PC-9 (cell line): ENCODE measurements around the gene HACE1. TPM values are rescaled to one million over a fixed set of nuclear protein-coding genes. Genes with fewer than 3 reads are reported as not detected.
"Not testable (repeated sequence)": the region's sequence is repeated elsewhere in the genome, so short reads cannot be mapped to it uniquely, and the experiment has no call there.

Experiments
- BruUV-seq: library from RNA; stranded (reverse); fragments of 400-500 nt; replicated peaks from 2 replicates; lab custom pipeline; 2021; lab: Mats Ljungman, UMichigan
- CTCF ChIA-PET: fragments of 300-600 bp; sonication (Branson Sonifier 250); formaldehyde crosslinking; loops from one replicate; lab custom pipeline; 2022; ENCODE audit warnings: antibody characterized with exemption; lab: Charles Lee
- POLR2A ChIA-PET: fragments of 300-600 bp; sonication (Branson Sonifier 250); formaldehyde crosslinking; loops from one replicate; lab custom pipeline; 2022; ENCODE audit warnings: antibody characterized with exemption; ENCODE audit not compliant: unreplicated experiment; lab: Charles Lee
- DNase-seq, 2 experiments: peaks; one replicate each; pipeline versions ENCODE4 v3.0.0 to v3.0.0-alpha.2; 2015 to 2022; ENCODE audit warnings: mixed read lengths in 1 of 2
- H2AFZ ChIP-seq: fragments of 200-600 bp; sonication (generic); 2 replicates; pipeline ENCODE4 v1.8.1; 2017; ENCODE audit warnings: antibody characterized with exemption
- H3F3A ChIP-seq: fragments of 200-600 bp; sonication (generic); 2 replicates; pipeline ENCODE4 v1.8.1; 2017; ENCODE audit warnings: antibody characterized with exemption, mild to moderate bottlenecking, low read depth; ENCODE audit not compliant: insufficient read depth
- H3K27ac ChIP-seq: fragments of 200-600 bp; sonication (generic); 2 replicates; pipeline ENCODE4 v1.6.1; 2016; ENCODE audit warnings: mixed run types
- H3K27me3 ChIP-seq: fragments of 200-600 bp; sonication (generic); 2 replicates; pipeline ENCODE4 v1.6.1; 2016; ENCODE audit warnings: low read depth, mixed run types; ENCODE audit not compliant: insufficient read depth
- H3K36me3 ChIP-seq: fragments of 200-600 bp; sonication (generic); 2 replicates; pipeline ENCODE4 v1.6.1; 2016; ENCODE audit warnings: low read depth, mixed run types
- H3K4me1 ChIP-seq: fragments of 200-600 bp; sonication (generic); replicated peaks from 2 replicates; pipeline ENCODE4 v1.6.1; 2016; ENCODE audit warnings: mixed run types; ENCODE audit not compliant: insufficient read depth
- H3K4me2 ChIP-seq: fragments of 200-600 bp; sonication (generic); 2 replicates; pipeline ENCODE4 v1.6.1; 2017; ENCODE audit warnings: mixed run types
- H3K4me3 ChIP-seq: fragments of 200-600 bp; sonication (generic); 2 replicates; pipeline ENCODE4 v1.6.1; 2016; ENCODE audit warnings: mixed run types
- H3K79me2 ChIP-seq: fragments of 200-600 bp; sonication (generic); 2 replicates; pipeline ENCODE4 v1.6.1; 2017; ENCODE audit warnings: low read depth, mixed run types
- H3K9me2 ChIP-seq: fragments of 200-600 bp; sonication (generic); 2 replicates; pipeline ENCODE4 v1.8.1; 2017; ENCODE audit warnings: mild to moderate bottlenecking; ENCODE audit not compliant: insufficient read depth
- H3K9me3 ChIP-seq: fragments of 200-600 bp; sonication (generic); 2 replicates; pipeline ENCODE4 v1.8.1; 2016; ENCODE audit warnings: low read depth; ENCODE audit not compliant: insufficient read depth
- H4K20me1 ChIP-seq: fragments of 200-600 bp; sonication (generic); 2 replicates; pipeline ENCODE4 v1.8.1; 2017; ENCODE audit not compliant: insufficient read depth
- CTCF ChIP-seq: fragments of 200-600 bp; sonication (generic); conservative IDR thresholded peaks from 2 replicates; pipeline ENCODE4 v1.6.1; 2017; ENCODE audit warnings: mixed run types, antibody characterized with exemption, mild to moderate bottlenecking, moderate library complexity
- EZH2 ChIP-seq: fragments of 200-600 bp; sonication (generic); IDR thresholded peaks from 2 replicates; pipeline ENCODE4 v1.8.0; 2017; ENCODE audit warnings: antibody characterized with exemption, low read depth
- intact Hi-C: fragments of 100-400 bp; cut with micrococcal nuclease; formaldehyde crosslinking; loops from one replicate; pipeline ENCODE4 v1.10.0; 2022; ENCODE audit not compliant: unreplicated experiment
- total RNA-seq: library from RNA; stranded (reverse); gene quantifications from 2 replicates; pipeline ENCODE4 v1.2.3, GENCODE V29; 2021

HACE1 gene
- total RNA-seq, 1 experiment from 2014 or later, result 12.4 TPM

- no peaks in the 10 kb centered on the region for H3K4me1 ChIP-seq
- no peak for DNase-seq
- POLR2A ChIA-PET, result no interaction called here
- H3K9me3 ChIP-seq, result no peaks in the 10 kb centered on the region
- H3K27me3 ChIP-seq, result no peaks in the 10 kb centered on the region
- H3K36me3 ChIP-seq, result no peaks in the 10 kb centered on the region
- intact Hi-C loops, result no loop called here
- H3K9me2 ChIP-seq, result no peaks in the 10 kb centered on the region
- BruUV-seq, result no TSS peak
- CTCF ChIA-PET, result no interaction called here
- H4K20me1 ChIP-seq, result no peaks in the 10 kb centered on the region
- H3K4me2 ChIP-seq, result no peak overlapping the region
- no peaks in the 10 kb centered on the region for H3K79me2 ChIP-seq
- TF ChIP-seq EZH2 (no peak), CTCF (no peak)
- no peak overlapping the region for H2AFZ ChIP-seq
- H3K4me3 ChIP-seq, result no peak overlapping the region
- H3F3A ChIP-seq, result no peaks in the 10 kb centered on the region; the same call in 1 of the 2 replicates
- no peak overlapping the region for H3K27ac ChIP-seq
Measured at GRCh38 chr6:104829183-104829958, 30.3 kb downstream of the HACE1 start.

GRCh38 chr6:104828478-104828877 is 31.2 kb downstream of the HACE1 start:
- Histone ChIP-seq H3K9me2 (no peaks in the 10 kb centered on the region), H3F3A (no peaks in the 10 kb centered on the region; the same call in 1 of the 2 replicates), H3K4me2 (no peak overlapping the region), H3K27ac (no peak overlapping the region), H3K27me3 (no peaks in the 10 kb centered on the region), H3K36me3 (no peaks in the 10 kb centered on the region), H3K9me3 (no peaks in the 10 kb centered on the region), H4K20me1 (no peaks in the 10 kb centered on the region), H2AFZ (no peak overlapping the region), H3K4me3 (no peak overlapping the region), H3K4me1 (no peaks in the 10 kb centered on the region), H3K79me2 (no peaks in the 10 kb centered on the region)
- POLR2A ChIA-PET, result no interaction called here
- DNase-seq, result no peak
- intact Hi-C loops, result no loop called here
- BruUV-seq, result no TSS peak
- TF ChIP-seq EZH2 (no peak), CTCF (no peak)
- CTCF ChIA-PET, result no interaction called here

GRCh38 chr6:104820820-104821219 is 38.9 kb downstream of the HACE1 start:
- H3K4me3 ChIP-seq, DNase-seq, intact Hi-C loops, H3K4me2 ChIP-seq, H3K27ac ChIP-seq, H2AFZ ChIP-seq, POLR2A ChIA-PET, H3K36me3 ChIP-seq, CTCF ChIA-PET, H3K4me1 ChIP-seq, H3K9me3 ChIP-seq, H3K27me3 ChIP-seq, H3K79me2 ChIP-seq, H3K9me2 ChIP-seq, H4K20me1 ChIP-seq, H3F3A ChIP-seq, BruUV-seq: not testable (repeated sequence)
